Breast epithelium (tissue), 4 donors: ENCODE measurements around the gene MANEA. TPM values are rescaled to one million over a fixed set of nuclear protein-coding genes. Genes with fewer than 3 reads are reported as not detected.
"Not testable (repeated sequence)": the region's sequence is repeated elsewhere in the genome, so short reads cannot be mapped to it uniquely, and the experiment has no call there.

Experiments used
- DNase-seq, 2 donors: peaks; one replicate each; pipeline ENCODE4 v3.0.0-alpha.2; 2019; ENCODE audit warnings: low spot score in 2 of 2
- H3K27ac ChIP-seq, 2 donors: fragments of 200-600 bp; sonication (generic) in 1 of 2; one replicate each; pipeline ENCODE4 v1.5.1; 2016 to 2019; ENCODE audit warnings: mild to moderate bottlenecking in 1 of 2
- H3K27me3 ChIP-seq, 2 donors: fragments of 200-600 bp; sonication (generic) in 1 of 2; one replicate each; pipeline versions ENCODE4 v1.5.1 to v1.6.0; 2017 to 2019; ENCODE audit warnings: control low read depth in 1 of 2, mild to moderate bottlenecking in 1 of 2
- H3K36me3 ChIP-seq: fragments of 200-600 bp; one replicate; pipeline ENCODE4 v1.5.1; 2019
- H3K4me1 ChIP-seq, 2 donors: fragments of 200-600 bp; sonication (generic); one replicate each; pipeline ENCODE4 v1.5.1; 2016 to 2019; ENCODE audit warnings: control low read depth in 1 of 2
- H3K4me3 ChIP-seq, 3 donors: fragments of 200-600 bp; sonication (generic); 1 replicate in 2 of 3; 2 replicates in 1 of 3; pipeline ENCODE4 v1.5.1; 2016 to 2019; ENCODE audit warnings: mild to moderate bottlenecking in 3 of 3, moderate library complexity in 2 of 3
- H3K9me3 ChIP-seq, 2 donors: fragments of 200-600 bp; sonication (generic) in 1 of 2; one replicate each; pipeline ENCODE4 v1.5.1; 2016 to 2019; ENCODE audit warnings: control low read depth in 1 of 2
- POLR2A ChIP-seq: fragments of 450-650 bp; IDR thresholded peaks from one replicate; pipeline ENCODE4 v1.6.1; 2016; ENCODE audit warnings: antibody characterized with exemption, mild to moderate bottlenecking, moderate library complexity
- POLR2AphosphoS5 ChIP-seq, 3 donors: sonication (generic); formaldehyde crosslinking; IDR thresholded peaks; one replicate each; pipeline ENCODE4 v1.6.1; 2017; ENCODE audit warnings: antibody characterized with exemption in 3 of 3
- intact Hi-C: fragments of 100-400 bp; cut with DNase I; formaldehyde crosslinking; loops from one replicate; pipeline ENCODE4 v1.15.1; 2023; ENCODE audit warnings: low total_unique reads
- total RNA-seq, 3 donors: library from RNA; depleted of rRNA; stranded (reverse); fragments of >200 nt; gene quantifications; one replicate each; pipeline ENCODE4 v1.1.0, GENCODE V29; 2016
- TF ChIP-seq, protein P1 (sequence below), 3 donors: fragments of 450-650 bp; IDR thresholded peaks; one replicate each; pipeline ENCODE4 v1.5.1; 2016 to 2017; ENCODE audit warnings: antibody characterized with exemption in 3 of 3, mild to moderate bottlenecking in 3 of 3, moderate library complexity in 3 of 3

MANEA gene
- total RNA-seq, 3 donors from 2014 or later = 12.1 to 21.8 (median 14.7) TPM

GRCh38 chr6:95548188-95548786, 29.0 kb upstream of the MANEA start:
- no peak overlapping the region for H3K27ac ChIP-seq
- intact Hi-C loops = loop anchor here (10.0 kb wide), 1 partner anchor 1747 kb away; no protein-coding TSS in a partner anchor
- TF ChIP-seq, protein P1, sequence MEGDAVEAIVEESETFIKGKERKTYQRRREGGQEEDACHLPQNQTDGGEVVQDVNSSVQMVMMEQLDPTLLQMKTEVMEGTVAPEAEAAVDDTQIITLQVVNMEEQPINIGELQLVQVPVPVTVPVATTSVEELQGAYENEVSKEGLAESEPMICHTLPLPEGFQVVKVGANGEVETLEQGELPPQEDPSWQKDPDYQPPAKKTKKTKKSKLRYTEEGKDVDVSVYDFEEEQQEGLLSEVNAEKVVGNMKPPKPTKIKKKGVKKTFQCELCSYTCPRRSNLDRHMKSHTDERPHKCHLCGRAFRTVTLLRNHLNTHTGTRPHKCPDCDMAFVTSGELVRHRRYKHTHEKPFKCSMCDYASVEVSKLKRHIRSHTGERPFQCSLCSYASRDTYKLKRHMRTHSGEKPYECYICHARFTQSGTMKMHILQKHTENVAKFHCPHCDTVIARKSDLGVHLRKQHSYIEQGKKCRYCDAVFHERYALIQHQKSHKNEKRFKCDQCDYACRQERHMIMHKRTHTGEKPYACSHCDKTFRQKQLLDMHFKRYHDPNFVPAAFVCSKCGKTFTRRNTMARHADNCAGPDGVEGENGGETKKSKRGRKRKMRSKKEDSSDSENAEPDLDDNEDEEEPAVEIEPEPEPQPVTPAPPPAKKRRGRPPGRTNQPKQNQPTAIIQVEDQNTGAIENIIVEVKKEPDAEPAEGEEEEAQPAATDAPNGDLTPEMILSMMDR (IDR thresholded peaks at IDR 0.05) = no peak
- no peak for TF ChIP-seq POLR2AphosphoS5 (IDR thresholded peaks at IDR 0.05)
- TF ChIP-seq POLR2A = no peak
- H3K36me3 ChIP-seq = no peaks in the 10 kb centered on the region
- no peaks in the 10 kb centered on the region for H3K9me3 ChIP-seq
- H3K4me1 ChIP-seq = no peaks in the 10 kb centered on the region
- no peaks in the 10 kb centered on the region for H3K27me3 ChIP-seq
- H3K4me3 ChIP-seq = no peak overlapping the region
- no peak for DNase-seq

DNA sequence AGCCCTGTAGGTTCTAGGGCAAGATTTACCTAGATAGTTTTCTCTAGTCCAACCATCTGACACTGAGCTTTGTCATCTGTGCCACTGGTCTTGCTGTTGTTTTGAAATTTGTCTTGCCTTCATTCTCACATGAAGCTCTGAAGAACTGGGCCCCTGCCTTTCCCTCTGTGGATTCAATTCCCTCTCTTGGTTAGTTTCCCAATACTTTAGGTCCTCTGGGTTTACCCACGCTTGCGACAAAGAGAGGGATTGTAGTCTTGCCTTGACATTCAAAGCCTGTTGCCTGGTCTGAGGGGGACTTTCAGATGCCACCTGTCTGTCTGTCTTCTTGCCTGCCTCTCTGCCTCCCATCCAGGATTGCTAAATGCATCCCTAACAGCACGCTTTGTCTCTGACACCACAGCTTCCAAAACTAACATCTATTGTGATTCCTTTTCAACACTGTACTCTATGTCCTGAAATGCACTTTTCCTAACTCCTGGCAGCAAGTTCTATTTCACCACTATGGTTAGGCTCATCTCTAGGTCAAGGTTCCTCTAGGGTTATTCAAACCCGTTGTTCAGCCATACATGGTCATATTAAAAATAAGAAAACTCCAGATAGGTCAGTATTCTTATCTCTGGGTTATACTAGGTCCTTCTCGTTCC, 25.5 kb upstream of the MANEA start:
- intact Hi-C loops = no loop called here
- DNase-seq = no peak
- Histone ChIP-seq H3K4me1 (no peaks in the 10 kb centered on the region), H3K4me3 (no peak overlapping the region), H3K27ac (no peak overlapping the region), H3K36me3 (no peaks in the 10 kb centered on the region), H3K27me3 (no peaks in the 10 kb centered on the region), H3K9me3 (no peaks in the 10 kb centered on the region)
- TF ChIP-seq POLR2A (no peak), POLR2AphosphoS5 (IDR thresholded peaks at IDR 0.05) (no peak)
- TF ChIP-seq, protein P1 (IDR thresholded peaks at IDR 0.05) = no peak

- TF ChIP-seq, protein P1 (IDR thresholded peaks at IDR 0.05) = no peak
- no peak for TF ChIP-seq POLR2A
- no peak for TF ChIP-seq POLR2AphosphoS5 (IDR thresholded peaks at IDR 0.05)
- Histone ChIP-seq H3K9me3 (no peaks in the 10 kb centered on the region), H3K4me1 (no peaks in the 10 kb centered on the region), H3K36me3 (no peaks in the 10 kb centered on the region), H3K27me3 (no peaks in the 10 kb centered on the region), H3K27ac (no peak overlapping the region), H3K4me3 (no peak overlapping the region)
- DNase-seq = no peak
- intact Hi-C loops = no loop called here
Observed at GRCh38 chr6:95553880-95554279, 23.5 kb upstream of the MANEA start.

- intact Hi-C loops, H3K36me3 ChIP-seq, DNase-seq, H3K4me1 ChIP-seq, H3K4me3 ChIP-seq, H3K27me3 ChIP-seq, H3K9me3 ChIP-seq, H3K27ac ChIP-seq: not testable (repeated sequence)
Observed at GRCh38 chr6:95560956-95561355, 16.4 kb upstream of the MANEA start.

DNA sequence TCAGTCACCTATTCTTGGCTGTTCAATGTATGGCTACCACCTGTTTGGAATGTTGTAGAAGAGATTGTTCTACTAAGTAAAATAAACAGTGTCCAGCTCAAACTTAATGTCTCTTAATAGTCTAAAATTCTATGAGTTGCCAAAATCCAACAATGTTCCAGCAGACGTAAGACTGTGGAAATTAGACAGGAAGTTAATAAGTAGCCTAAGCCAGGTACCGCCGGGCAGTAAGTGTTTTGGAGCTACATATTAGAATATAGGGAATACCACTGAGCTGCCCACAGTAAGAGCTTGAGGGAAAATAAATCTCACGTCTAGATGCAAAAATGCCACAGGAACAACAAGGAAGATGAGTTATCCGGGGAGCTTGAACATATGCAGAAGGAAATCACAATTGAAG, 7.8 kb upstream of the MANEA start:
- no peak for DNase-seq
- no peak overlapping the region for H3K4me3 ChIP-seq
- H3K36me3 ChIP-seq = no peaks in the 10 kb centered on the region
- TF ChIP-seq POLR2A (no peak), POLR2AphosphoS5 (IDR thresholded peaks at IDR 0.05) (no peak)
- TF ChIP-seq, protein P1 (IDR thresholded peaks at IDR 0.05) = no peak
- no peaks in the 10 kb centered on the region for H3K27me3 ChIP-seq
- H3K4me1 ChIP-seq = no peaks in the 10 kb centered on the region
- intact Hi-C loops = no loop called here
- H3K27ac ChIP-seq = no peak overlapping the region
- no peaks in the 10 kb centered on the region for H3K9me3 ChIP-seq
